SK-N-SH treated with all-trans-retinoic acid at 6 μM for 48 hours (cell line): Measurements from ENCODE around the gene MTCL1.

Experiments
- ARNTL ChIP-seq: fragments of 450-650 bp; formaldehyde crosslinking; IDR thresholded peaks from 2 replicates; pipeline ENCODE4 v1.5.0; 2020; ENCODE audit warnings: low read depth, mild to moderate bottlenecking, moderate library complexity, borderline replicate concordance
- BACH2 ChIP-seq: fragments of 250-450 bp; sonication (Bioruptor Pico); IDR thresholded peaks from 2 replicates; pipeline ENCODE4 v1.9.0; 2021; ENCODE audit warnings: mild to moderate bottlenecking, borderline replicate concordance
- CSDC2 ChIP-seq: fragments of 250-450 bp; sonication (Bioruptor Pico); IDR thresholded peaks from 2 replicates; pipeline ENCODE4 v1.5.0; 2020; ENCODE audit warnings: mild to moderate bottlenecking, moderate library complexity
- ESRRG ChIP-seq: fragments of 250-450 bp; sonication (Bioruptor Pico); IDR thresholded peaks from 2 replicates; pipeline ENCODE4 v1.6.1; 2021; ENCODE audit warnings: mild to moderate bottlenecking
- RARB ChIP-seq: fragments of 250-450 bp; sonication (Bioruptor Pico); IDR thresholded peaks from 2 replicates; pipeline ENCODE4 v1.8.0; 2021; ENCODE audit warnings: mild to moderate bottlenecking, moderate library complexity
- ZFP3 ChIP-seq: fragments of 250-450 bp; sonication (Bioruptor Pico); IDR thresholded peaks from 2 replicates; pipeline ENCODE4 v1.5.0; 2020; ENCODE audit warnings: mild to moderate bottlenecking, moderate library complexity
- TF ChIP-seq, protein P1 (sequence below): fragments of 250-450 bp; sonication (Bioruptor Pico); IDR thresholded peaks from 2 replicates; pipeline ENCODE4 v1.8.0; 2020; ENCODE audit warnings: mild to moderate bottlenecking, moderate library complexity, borderline replicate concordance

- TF ChIP-seq BACH2 (CRISPR knock-in tag) (no peak), ARNTL (CRISPR knock-in tag) (no peak), CSDC2 (CRISPR knock-in tag) (no peak), RARB (no peak), ESRRG (no peak), ZFP3 (CRISPR knock-in tag) (no peak)
- TF ChIP-seq, protein P1, sequence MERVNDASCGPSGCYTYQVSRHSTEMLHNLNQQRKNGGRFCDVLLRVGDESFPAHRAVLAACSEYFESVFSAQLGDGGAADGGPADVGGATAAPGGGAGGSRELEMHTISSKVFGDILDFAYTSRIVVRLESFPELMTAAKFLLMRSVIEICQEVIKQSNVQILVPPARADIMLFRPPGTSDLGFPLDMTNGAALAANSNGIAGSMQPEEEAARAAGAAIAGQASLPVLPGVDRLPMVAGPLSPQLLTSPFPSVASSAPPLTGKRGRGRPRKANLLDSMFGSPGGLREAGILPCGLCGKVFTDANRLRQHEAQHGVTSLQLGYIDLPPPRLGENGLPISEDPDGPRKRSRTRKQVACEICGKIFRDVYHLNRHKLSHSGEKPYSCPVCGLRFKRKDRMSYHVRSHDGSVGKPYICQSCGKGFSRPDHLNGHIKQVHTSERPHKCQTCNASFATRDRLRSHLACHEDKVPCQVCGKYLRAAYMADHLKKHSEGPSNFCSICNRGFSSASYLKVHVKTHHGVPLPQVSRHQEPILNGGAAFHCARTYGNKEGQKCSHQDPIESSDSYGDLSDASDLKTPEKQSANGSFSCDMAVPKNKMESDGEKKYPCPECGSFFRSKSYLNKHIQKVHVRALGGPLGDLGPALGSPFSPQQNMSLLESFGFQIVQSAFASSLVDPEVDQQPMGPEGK (CRISPR knock-in tag) = no peak
These were observed 115.2 kb downstream of the MTCL1 start for GRCh38 chr18:8820396-8821082.
